Gastroesophageal sphincter (tissue), 3 donors: Measurements from ENCODE around the gene PLCB4.

Experiments
- EP300 ChIP-seq: sonication (generic); formaldehyde crosslinking; IDR thresholded peaks from one replicate; pipeline ENCODE4 v1.6.1; 2017; ENCODE audit warnings: antibody characterized with exemption, mild to moderate bottlenecking
- POLR2A ChIP-seq, 2 donors: fragments of 450-650 bp; IDR thresholded peaks; one replicate each; pipeline ENCODE4 v1.6.1; 2017; ENCODE audit warnings: antibody characterized with exemption in 2 of 2, mild to moderate bottlenecking in 2 of 2, moderate library complexity in 1 of 2
- POLR2AphosphoS5 ChIP-seq: sonication (generic); formaldehyde crosslinking; IDR thresholded peaks from one replicate; pipeline ENCODE4 v1.6.1; 2017; ENCODE audit warnings: antibody characterized with exemption
- TF ChIP-seq, protein P1 (sequence below), 4 experiments: fragments of 200-600 bp in 2 of 4; fragments of 450-650 bp in 2 of 4; sonication (generic) in 1 of 4; IDR thresholded peaks; one replicate each; pipeline ENCODE4 v1.5.1; 2017 to 2019; ENCODE audit warnings: antibody characterized with exemption in 4 of 4, mild to moderate bottlenecking in 2 of 4, moderate library complexity in 2 of 4

DNA sequence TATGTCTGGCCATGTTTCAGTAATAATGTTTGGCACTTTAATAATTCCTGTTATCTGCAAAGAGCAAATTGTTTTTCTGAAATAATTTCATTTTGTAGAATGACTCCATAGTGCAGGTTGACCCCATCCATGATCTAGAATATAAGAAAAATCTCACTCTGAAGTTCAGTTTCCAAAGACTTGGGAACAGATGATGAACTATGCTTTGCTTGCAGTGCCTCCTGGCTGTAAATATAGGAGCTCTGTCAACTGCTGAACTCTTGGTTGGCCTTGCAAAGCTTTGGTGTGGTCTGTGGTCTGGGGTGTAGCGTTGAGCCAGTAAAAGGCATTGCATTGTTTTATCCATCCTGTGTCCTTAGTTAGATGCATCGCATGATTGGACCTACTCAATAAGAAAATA is 104.0 kb downstream of the PLCB4 start:
- TF ChIP-seq, protein P1, sequence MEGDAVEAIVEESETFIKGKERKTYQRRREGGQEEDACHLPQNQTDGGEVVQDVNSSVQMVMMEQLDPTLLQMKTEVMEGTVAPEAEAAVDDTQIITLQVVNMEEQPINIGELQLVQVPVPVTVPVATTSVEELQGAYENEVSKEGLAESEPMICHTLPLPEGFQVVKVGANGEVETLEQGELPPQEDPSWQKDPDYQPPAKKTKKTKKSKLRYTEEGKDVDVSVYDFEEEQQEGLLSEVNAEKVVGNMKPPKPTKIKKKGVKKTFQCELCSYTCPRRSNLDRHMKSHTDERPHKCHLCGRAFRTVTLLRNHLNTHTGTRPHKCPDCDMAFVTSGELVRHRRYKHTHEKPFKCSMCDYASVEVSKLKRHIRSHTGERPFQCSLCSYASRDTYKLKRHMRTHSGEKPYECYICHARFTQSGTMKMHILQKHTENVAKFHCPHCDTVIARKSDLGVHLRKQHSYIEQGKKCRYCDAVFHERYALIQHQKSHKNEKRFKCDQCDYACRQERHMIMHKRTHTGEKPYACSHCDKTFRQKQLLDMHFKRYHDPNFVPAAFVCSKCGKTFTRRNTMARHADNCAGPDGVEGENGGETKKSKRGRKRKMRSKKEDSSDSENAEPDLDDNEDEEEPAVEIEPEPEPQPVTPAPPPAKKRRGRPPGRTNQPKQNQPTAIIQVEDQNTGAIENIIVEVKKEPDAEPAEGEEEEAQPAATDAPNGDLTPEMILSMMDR (IDR thresholded peaks at IDR 0.05) = peak in 1 of 4 experiments; percentile 34
- TF ChIP-seq POLR2A (IDR thresholded peaks at IDR 0.05) = no peak
- no peak for TF ChIP-seq POLR2AphosphoS5
- no peak for TF ChIP-seq EP300
